HG03025 (cell line): ENCODE measurements around the gene KRT79.

Experiments used
- ATAC-seq: cut with Tn5 transposase; IDR thresholded peaks from one replicate; pipeline ENCODE4 v1.9.1; 2021; ENCODE audit warnings: mild to moderate bottlenecking, moderate library complexity; ENCODE audit not compliant: unreplicated experiment, low FRiP score

The KRT79 gene

DNA sequence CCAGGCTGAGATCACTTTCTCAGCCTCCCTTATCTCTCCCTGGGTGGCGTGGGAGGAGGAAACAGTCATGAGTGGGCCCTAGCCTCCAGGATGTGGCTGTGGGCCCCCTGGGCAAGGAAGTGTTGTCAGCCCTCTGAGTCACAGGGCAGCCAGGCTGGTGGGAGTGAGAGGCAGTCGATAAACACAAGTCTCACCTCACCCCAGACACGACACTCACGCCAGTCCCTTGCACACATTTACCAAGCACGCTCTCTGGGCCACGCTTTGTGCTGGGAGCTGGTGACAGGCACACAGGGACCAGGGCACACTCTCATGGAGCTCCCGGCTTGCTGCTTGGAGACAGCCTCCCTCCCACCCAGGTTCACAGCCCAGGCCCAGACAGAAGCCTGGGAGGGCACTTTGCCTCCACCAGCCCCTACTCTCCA, 1.9 kb upstream of the KRT79 start:
- no peak for ATAC-seq

DNA sequence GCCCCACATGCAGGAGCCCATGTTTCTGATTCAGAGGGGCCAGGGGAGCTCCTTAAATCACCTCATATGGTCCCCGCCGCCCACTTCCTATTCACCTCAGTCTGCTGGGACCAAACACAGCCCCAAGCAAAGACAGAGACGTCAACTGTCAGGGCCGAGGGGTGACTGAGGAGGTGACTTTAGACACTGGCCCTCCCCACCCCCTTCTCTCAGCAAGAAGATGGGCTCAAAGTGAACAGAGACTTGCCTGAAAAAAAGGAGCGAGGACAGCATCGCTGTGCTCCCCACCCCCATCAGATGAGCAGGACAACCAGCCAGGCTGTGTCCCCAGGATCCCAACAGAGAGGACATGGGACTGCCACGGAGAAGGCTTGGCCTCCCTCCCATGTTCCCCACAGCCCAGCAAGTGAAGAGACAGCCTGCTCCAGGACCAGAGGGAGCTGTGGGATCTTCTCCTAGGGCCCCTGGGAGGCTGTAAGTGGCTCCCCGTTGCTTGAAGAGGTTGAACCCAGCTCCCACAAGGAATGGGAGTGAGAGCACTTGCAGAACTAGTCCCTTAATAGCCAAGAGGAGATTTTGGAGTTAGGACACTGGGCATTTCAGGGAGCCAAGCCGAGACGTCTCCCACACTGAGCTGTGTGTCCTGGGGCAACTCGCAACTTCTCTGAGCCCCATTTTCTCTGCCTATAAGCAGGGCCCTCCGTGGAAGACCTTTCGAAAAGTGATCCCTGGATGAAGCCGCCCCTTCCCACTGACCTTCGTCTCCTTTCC, 1.3 kb upstream of the KRT79 start:
- no peak for ATAC-seq

DNA sequence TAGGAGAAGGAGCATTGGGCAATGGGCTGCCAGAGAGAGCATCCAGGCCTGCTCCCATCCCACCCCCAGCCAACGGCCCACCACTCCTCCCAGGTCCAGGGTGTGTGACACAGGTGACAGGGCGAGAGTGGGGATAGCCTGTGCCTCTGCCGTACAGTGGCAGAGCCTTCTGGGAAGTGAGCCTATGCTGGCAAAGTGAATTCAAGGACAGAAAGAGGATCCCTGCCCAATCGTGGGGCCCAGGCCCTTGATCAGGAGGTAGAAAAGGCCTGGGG, 553 bp upstream of the KRT79 start:
- ATAC-seq = no peak

DNA sequence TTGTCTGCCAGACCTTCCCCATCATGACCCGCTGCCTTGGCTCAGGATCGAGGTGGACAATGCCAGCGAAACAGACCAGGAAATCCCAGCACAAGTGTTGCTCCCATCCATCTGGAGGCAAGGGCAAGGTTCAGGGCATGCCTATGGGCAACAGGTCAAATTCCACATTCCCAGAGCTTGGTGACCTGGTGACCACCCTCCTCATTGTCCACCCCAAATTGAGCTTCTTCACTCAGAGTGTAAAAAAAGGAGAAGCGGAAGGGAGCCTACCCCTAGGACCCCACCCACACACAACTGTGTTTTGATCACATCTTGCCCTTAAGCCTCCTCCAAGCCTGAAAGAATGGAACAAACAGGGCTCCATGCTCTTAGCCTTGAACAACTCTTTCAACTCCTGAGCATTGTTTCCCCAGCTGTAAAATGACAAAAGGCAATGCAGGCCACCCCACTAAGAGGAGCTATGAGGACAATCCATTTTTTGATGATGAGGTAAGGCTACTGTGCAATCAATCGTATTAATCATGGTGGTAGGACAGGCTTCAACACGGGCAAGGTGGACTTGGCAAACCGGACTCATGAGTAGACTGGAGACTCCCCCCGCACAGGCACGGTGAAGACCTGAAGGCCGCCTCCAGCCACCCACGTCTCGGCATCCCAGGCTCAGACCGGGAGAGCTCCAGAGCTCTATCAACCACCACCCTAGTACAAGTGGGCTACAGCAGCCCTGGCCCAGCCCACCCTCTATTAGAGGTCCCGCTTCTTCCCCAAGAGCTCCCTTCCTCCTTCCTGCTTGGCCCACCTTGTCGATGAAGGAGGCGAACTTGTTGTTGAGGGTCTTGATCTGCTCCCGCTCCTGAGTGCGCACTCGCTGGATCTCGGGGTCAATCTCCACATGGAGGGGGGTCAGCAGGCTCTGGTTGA, 866 bp downstream of the KRT79 start:
- no peak for ATAC-seq

DNA sequence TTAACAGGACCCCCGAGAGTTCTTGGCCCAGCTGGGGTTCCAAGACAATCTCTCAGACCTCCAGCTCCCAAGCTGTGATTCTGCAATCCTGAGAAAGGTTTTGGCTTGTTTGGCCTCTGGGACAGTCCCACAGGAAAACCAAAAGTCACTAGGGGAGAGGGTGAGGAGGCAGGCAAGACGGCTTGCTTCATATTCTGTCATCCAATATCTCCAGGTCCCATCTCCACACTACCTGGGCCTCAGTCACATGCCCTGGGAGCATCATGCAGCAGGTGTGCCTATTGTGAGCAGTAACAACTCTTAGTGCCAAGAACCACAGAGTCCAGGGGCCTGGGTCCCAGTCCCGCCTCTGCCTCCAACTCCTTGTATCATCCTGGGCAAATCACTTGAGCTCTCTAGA, 1.7 kb downstream of the KRT79 start:
- ATAC-seq = no peak

DNA sequence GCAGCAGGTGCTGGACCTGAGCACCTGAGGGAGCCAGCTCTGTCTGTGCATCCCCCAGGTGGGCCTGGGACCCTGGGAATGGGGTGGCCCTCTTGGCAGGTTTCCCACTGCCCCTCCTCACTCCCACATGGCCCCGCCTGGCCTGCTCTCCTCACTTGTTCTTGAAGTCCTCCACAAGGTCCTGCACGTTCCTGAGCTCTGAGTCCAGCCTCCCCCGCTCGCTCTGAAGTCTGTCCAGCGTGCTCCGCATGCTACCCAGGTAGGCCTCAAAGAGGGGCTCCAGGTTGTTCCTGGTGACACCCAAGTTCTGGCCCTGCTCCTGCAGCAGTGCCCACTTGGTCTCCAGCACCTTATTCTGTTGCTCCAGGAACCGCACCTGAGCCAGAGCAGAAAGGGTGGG, 2.9 kb downstream of the KRT79 start:
- ATAC-seq = no peak

DNA sequence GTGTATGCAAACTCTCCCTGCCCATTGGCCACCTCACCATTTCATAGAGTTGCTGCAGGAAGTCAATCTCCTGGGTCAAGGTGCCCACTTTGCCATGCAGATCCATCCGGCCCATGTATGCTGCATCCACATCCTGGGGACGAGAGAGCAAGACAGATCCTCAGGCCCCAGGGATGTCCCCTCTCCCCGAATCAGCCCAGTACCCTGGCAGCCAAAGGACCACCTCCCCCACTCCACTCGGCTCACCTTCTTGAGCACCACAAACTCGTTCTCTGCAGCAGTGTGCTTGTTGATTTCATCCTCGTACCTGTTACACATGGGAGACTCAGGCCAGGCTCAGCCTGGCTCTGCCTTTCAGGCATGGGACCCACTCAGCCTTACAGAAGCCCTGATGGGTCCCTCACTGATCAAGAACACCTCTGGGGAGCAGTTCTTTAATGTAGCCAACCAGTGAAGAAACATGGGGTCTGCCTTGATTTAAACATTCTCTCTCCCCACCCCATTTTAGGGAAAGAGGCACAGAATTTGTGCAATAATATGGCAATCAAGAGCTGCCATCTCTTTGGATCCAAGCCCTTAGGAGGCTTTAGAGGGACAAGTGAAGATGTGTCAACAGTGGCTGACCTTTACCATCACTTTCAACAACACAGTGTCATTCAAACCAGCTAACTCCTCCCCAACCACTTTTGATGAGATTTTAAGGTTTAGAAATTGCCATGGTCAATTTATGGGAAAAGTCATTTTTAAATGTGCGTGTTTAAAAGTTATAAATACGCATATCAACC, 3.9 kb downstream of the KRT79 start:
- ATAC-seq = no peak

DNA sequence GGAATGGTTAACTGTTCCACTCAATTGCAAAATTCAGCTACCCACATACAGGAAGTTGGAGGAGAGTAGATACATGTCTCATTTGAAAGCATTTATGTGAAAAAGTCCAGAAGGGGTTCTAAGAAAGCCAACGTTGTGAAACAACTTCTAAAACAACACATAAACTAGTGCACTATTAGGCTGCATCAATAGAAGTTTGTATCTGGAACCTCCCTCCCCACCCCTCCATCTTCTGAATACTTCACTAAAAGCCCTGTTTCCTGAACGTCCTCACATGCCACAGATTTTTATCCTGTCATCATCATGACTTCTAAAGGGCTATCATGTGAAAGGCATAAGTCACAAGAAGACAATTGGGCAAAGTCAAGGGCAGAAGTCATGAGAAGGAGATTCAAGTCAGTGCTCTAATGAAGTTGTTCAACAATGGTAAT, 5.5 kb downstream of the KRT79 start:
- no peak for ATAC-seq

DNA sequence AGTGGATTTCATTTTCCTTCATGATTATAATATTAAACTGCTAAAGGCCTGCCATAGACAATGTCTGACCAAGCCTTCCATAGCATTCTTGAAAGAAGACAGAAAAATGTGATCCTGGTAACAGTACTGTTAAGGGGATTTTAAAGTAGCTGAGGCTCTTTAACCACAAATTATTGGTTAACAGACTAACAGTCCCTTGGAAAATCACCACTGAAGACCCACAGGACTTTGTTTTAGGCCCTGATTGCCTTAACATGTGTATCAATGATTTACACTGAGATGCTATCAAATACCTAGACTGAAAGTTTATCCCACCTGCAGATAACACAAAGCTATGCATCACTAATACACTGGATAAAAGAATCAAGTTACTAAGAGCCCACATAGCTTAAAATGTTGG, 6.0 kb downstream of the KRT79 start:
- no peak for ATAC-seq

DNA sequence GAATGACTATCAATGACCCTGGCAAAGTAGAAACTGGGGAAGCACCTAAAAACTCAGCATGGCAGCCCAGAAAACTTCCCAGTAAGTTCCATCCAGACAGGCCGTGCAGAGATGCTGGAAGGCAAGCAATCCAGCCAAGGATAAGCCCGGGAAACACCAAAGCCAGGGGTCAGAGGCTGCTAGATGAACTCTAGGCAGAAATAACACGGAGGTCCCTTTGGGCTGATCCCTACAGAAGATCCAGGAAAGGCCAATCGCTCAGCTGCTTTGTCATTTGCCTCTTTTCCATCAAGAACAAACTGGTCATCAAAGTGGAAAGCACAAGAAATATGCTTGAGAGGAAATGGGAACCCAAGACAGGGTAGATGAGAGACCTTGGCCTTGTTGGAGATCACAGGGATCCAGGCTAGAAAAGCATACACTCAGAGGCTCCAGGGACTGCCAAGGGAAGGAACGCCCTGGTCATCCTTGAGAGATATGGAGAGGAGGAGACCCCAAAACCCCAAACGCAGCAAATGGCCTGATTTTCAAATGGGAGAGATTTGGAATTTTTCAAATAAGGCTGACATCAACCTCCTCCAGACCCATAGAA, 6.5 kb downstream of the KRT79 start:
- ATAC-seq = no peak

DNA sequence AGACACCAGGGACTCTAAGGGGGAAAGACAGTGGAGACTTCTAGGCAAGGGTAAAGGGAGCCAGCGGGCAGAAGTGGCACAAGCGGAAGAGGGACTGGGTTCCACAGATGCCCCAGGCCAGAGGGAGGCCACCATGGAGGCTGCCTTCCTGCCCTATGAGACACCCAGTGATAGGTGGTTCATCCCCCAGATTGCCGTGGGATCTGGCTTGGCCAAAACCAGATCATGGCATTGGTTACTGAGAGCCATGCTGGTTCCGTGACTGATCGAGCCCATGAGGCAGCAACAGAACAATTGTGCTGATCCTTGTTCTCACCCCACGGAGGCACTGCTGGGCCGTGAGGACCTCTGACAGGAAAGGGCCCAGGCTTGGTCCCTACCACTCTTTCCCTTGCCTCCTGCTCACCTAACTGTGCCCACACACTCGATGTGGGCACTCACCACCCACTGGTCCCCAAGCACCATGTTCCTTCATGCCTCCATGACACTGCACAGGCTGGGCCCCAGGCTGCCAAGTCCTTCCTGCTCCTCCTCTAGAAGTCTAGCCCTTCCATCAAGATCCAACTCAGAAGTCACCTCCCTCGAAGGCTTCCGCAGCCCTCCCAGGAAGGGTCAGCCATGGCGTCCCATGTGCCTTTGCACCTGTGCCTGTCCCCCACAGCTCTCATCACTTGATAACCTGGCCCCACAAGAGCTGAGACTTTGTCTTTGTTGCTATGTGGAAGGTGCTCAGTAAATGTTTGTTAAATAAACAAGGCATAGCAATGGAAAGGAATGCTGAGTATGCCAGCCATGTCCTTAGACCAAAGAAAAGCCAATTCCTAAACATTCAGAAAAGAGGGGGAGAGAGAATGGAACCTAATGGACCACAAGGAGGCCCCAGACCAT, 7.3 kb downstream of the KRT79 start:
- no peak for ATAC-seq

DNA sequence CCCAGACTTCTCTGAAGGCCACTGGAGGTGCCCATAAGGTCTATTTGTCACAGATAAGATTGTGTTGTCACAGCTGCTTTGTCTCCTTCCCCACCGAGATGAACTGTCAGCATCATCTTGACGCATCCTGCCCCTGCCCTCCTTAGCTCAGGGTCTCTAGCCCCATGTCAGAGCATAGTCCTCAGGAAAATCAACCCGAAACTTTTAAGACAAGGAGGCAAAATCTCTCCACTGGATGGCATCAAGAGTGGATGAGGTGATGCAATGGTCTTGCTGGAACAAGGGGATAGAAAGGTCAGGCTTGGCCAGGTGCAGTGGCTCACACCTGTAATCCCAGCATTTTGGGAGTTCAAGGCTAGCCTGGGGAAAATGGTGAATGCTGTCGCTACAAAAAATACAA, 8.2 kb downstream of the KRT79 start:
- ATAC-seq = no peak

DNA sequence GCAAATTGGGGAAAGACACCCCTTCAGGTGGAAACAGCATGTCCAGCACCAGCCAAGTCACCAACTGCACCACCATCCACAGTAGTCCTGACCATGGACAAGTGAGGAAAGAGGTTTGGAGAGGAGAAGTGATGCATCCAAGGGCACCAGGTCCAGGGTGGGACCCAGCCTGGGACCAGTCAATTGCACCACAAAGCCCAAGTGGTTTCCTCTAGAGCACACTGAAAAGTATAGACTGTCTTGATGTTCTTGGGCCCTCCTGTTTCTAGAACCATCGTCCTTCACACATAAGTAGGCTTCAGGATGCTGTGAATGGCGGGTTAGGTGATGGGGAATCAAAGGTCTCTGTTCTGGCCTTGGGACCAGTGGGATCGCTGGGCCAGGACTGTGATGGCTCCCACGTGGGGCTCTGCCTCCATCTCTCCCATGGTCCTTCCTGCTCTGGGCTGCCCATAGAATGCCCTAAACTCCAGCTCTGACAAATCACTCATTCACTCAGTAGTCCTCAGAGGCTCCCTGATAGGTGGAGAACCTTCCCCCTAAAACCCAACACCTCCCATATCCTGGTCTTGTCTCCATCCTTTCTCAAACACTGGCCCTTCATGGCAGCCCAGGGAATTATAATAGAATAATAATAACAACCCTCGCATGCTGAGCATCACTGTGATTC, 9.2 kb downstream of the KRT79 start:
- ATAC-seq = no peak

DNA sequence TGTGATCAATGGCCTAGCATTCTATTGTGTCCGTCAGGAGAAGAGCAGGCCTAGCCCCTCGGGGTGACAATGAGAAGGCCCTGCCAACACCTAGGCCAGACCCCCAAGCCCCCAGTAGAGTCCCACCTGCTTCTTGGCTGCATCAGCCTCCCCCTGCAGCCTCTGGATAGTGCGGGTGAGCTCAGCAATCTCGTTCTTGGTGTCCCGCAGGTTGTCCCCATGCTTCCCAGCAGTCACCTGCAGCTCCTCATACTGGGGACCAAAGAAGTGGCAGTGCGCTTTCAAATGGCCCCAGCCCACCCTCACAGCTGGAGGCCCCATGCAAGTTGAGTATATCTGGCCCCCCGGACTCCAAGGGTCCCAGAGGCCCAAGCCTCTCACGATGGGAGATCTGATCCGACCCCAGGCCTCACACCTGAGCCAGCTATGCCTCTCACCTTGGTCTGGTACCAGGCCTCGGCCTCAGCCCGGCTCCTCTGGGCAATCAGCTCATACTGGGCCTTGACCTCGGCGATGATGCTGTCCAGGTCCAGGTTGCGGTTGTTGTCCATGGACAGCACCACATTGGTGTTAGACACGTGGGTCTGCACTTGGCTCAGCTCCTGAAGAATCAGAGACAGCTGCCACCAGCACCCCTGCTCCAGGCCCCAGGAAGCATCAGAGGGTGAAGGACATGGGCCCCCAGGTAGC, 10.2 kb downstream of the KRT79 start:
- ATAC-seq = no peak

DNA sequence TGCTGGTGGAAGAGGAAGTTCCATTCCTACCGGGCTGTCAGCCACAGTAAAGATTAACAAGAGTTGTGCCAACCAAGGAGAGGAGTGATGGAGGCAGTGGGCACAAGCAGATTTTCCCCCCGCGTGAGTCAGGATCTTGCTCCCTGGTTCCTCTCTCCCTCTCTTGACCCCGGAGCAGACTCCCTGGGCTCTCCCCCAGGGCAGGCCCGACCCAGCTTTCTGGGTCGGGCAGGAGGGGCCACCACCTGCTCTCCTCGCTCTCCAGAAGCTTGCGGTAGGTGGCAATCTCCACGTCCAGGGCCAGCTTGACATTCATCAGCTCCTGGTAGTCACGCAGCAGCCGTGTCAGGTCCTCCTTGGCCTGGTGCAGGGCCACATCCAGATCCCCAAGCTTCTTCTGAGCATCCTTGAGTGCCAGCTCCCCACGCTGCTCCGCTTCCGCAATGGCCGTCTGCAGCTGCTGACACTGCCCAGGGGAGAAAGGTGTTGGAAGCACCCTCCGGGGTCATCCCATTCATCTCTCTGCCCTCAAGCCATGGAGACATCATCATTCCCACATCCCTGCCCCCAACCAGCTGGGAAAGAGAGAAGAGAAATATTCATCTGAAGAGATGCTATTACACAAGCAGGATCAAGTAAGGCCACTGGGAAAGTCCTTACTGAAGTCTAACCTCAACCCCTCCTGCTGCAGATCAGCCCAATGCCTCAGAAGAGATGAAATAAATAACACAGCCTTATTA, 11.2 kb downstream of the KRT79 start:
- ATAC-seq = no peak

DNA sequence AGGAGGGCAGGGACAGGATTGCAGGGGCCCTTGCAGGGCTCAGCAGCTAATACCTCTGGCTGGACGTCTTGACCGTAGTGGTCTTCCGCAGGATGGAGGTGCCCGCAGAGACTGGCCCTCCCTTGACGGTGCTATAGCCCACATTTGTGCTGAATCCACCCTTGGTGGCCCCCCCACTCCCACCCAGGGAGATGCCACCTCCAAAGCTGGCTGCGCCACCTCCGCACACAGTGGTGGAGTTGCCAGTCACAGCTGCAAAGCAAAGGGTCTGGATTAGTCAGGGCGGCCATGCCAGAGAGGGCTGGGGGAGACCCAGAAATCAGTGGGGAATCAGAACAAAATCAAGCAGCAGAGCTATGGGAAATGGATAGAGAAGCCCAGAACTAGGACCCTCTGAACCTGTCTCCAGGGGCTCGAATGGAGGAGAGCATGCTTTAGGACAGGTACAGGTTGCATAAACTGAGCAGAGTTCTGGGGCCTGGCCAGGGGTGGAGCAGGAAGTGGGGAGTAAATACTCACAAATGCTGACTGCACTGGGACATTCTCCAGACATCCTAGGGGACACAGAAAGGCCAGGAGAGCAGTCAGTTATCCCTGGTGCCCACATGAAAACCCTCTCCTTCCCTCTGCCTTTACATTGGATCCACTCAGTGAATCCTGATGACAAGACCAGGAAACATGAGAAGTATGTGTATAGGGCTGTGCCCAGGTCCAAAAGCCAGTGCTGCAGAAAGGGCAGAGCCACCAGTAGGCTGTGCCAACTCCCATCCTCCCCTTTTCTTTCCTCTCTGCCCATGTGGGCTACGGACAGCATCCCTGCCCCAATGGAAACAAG, 12.1 kb downstream of the KRT79 start:
- ATAC-seq = no peak

DNA sequence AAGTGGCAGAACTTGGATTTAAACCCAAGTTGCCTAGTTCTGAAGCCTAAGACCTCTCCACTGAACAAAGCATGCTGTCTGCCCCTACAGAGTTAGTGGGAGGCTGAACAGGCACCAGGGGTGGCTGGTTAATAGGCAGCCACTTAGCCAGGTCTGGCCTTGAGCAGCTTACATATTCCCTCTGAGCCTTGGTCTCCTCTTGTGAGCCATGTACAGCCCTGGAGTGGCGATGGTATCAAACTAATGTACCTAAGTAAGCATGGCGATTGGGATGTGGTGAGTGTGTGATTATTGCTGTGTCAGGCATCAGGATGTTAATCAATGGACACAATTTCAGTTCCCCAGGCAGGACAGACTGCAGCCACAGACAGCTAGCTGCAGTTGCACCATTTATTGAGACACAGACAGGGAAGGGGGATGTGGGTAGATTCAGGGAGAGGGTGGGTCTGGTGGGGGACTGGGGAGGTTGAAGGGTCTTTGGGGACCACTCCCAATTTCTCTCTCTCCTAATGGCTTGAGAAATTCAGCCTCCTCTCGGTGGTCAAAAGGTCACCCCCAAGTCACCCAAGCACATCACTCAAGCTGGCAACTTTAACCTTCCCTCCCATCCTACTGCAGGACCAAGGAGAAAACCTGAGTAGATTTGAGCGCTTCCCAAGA, 12.9 kb downstream of the KRT79 start:
- no peak for ATAC-seq
